SH-SY5Y (cell line): ENCODE data around the gene MAPK13.

ENCODE experiments used
- GATA2 ChIP-seq: IDR thresholded peaks from 2 replicates; pipeline ENCODE4 v1.6.1; 2011; ENCODE audit warnings: mild to moderate bottlenecking, low read depth, low read length
- GATA3 ChIP-seq: IDR thresholded peaks from 2 replicates; pipeline ENCODE4 v1.6.1; 2011; ENCODE audit warnings: low read depth, mild to moderate bottlenecking, low read length, moderate library complexity

DNA sequence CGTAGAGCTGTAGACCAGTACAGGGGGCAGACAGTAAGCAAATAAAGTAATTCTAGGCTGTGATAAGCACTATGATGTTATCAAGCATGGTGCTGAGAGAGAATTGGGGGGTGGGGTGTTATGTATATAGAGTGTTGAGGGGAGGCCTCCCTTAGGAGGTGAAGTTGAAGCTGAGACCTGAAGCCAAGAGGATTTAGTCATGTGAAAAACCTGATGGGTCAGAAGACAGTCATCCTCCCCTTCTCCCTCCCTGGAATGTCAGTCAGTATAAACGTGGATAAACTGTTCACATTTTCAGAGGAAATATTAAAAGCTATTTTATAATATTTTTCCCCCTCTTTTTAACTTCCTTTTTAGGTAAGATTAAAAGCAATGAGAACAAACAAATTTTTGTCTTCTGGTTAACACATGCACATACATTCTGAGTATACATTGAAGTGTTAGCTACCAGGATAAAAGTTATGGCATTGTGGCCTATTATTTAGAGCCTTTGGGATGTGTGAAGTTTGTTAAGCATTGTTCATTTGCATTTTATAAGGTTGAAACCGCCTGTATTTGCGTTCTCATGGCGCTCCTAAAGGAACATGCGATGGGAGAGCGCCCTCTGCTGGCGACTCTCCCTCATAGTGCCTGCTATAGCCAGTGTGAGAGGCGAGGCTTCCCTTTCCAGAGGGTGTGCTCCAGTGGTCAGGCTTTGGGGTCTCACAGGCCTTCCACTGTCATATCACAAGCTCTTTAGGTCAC lies 35.4 kb upstream of the MAPK13 start:
- TF ChIP-seq GATA3 (no peak), GATA2 (no peak)
